HEK293T (cell line): Measurements from ENCODE around the gene UBN1.

ENCODE experiments used
- BHLHE40 ChIP-seq: fragments of 450-650 bp; IDR thresholded peaks from 2 replicates; pipeline ENCODE4 v1.6.1; 2016; ENCODE audit warnings: mild to moderate bottlenecking, moderate library complexity, borderline replicate concordance
- CTBP1 ChIP-seq: fragments of 450-650 bp; IDR thresholded peaks from 2 replicates; pipeline ENCODE4 v1.6.1; 2016; ENCODE audit warnings: borderline replicate concordance
- ELF4 ChIP-seq: fragments of 450-650 bp; IDR thresholded peaks from 2 replicates; pipeline ENCODE4 v1.6.1; 2017; ENCODE audit warnings: antibody characterized with exemption
- FOXK2 ChIP-seq: fragments of 450-650 bp; IDR thresholded peaks from 2 replicates; pipeline ENCODE4 v1.6.1; 2016; ENCODE audit warnings: mild to moderate bottlenecking
- FOXM1 ChIP-seq: fragments of 450-650 bp; IDR thresholded peaks from 2 replicates; pipeline ENCODE4 v1.6.1; 2017; ENCODE audit warnings: mild to moderate bottlenecking, borderline replicate concordance
- PKNOX1 ChIP-seq: fragments of 450-650 bp; IDR thresholded peaks from 2 replicates; pipeline ENCODE4 v1.6.1; 2016
- SP1 ChIP-seq: fragments of 450-650 bp; IDR thresholded peaks from 2 replicates; pipeline ENCODE4 v1.6.1; 2017
- TARDBP ChIP-seq: fragments of 450-650 bp; IDR thresholded peaks from 2 replicates; pipeline ENCODE4 v1.6.1; 2016

DNA sequence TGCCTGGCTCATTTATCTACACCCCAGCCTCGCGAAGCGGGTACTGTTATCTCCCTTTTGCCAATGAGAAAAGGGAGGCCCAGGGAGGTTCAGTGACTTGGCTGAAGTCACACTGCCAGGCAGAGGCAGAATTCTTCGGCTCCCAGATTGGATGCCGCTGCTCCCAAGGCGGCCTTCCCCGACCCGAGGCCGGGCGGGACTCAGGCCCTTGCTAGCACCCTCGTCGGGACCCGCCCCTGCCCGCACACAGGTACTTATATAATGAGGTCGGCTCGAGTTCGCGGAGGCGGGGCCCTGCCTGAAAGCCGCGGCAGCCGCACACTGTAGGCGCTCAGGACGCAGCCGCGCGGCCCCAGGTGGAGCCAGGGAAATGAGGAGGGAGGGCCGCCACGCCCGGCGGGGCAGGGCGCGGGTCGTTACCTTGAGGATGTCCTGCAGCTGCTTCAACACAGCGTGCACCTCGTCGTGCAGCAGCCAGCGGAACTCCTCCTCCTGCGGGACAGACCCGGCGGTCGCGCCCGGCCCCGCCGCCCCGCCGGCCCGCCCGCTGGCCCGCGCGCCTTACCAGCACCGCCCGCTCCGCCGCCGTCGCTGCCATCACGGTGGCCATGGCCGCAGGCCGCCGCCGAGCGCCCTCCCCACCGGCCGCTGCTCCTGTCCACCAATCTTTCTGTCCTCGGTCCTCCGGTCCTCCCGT, 45.2 kb upstream of the UBN1 start, which contains the start of gene ROGDI:
- TF ChIP-seq PKNOX1 (no peak), CTBP1 (no peak), BHLHE40 (no peak), SP1 (no peak), FOXM1 (peak; percentile 41; the same call in 1 of the 2 replicates), FOXK2 (no peak), ELF4 (no peak), TARDBP (no peak)
